K562 (cell line): Measurements from ENCODE around the gene CCDC78. TPM values are rescaled to one million over a fixed set of nuclear protein-coding genes. Genes with fewer than 3 reads are reported as not detected.

Experiments
- ERF ChIP-seq: fragments of 450-650 bp; formaldehyde crosslinking; IDR thresholded peaks from 2 replicates; pipeline ENCODE4 v1.4.0; 2020; ENCODE audit warnings: mild to moderate bottlenecking, mixed read lengths
- FOXJ2 ChIP-seq: fragments of 200-800 bp; sonication (Bioruptor generic); IDR thresholded peaks from 2 replicates; pipeline ENCODE4 v1.6.1; 2016; ENCODE audit warnings: missing genetic modification characterization, missing compliant biosample characterization
- MGA ChIP-seq: fragments of 450-650 bp; IDR thresholded peaks from 2 replicates; pipeline ENCODE4 v1.6.1; 2016; ENCODE audit warnings: mild to moderate bottlenecking, moderate library complexity
- MLLT1 ChIP-seq, 2 experiments: fragments of 450-650 bp; IDR thresholded peaks; 2 replicates each; pipeline ENCODE4 v1.6.1; 2016
- MYC ChIP-seq, 2 experiments: fragments of 250-450 bp in 1 of 2; sonication (Bioruptor Pico) in 1 of 2; IDR thresholded peaks; 2 replicates each; pipeline versions ENCODE4 v1.5.1 to v1.6.1; 2012 to 2021; ENCODE audit warnings: low read depth in 2 of 2, borderline replicate concordance in 1 of 2, improper control_type of control experiment in 1 of 2, low read length in 1 of 2, mild to moderate bottlenecking in 1 of 2, moderate library complexity in 1 of 2
- NCOA6 ChIP-seq: fragments of 450-650 bp; IDR thresholded peaks from 2 replicates; pipeline ENCODE4 v1.6.1; 2017; ENCODE audit warnings: mild to moderate bottlenecking
- NFRKB ChIP-seq: fragments of 450-650 bp; IDR thresholded peaks from 2 replicates; pipeline ENCODE4 v1.6.1; 2016; ENCODE audit warnings: low read depth
- NONO ChIP-seq, 2 experiments: fragments of 200-400 bp in 1 of 2; fragments of 450-650 bp in 1 of 2; formaldehyde crosslinking in 1 of 2; IDR thresholded peaks; 2 replicates each; pipeline ENCODE4 v1.6.1; 2017; ENCODE audit warnings: low read depth in 2 of 2, mild to moderate bottlenecking in 2 of 2, moderate library complexity in 2 of 2, low read length in 1 of 2
- NR3C1 ChIP-seq: sonication (generic); formaldehyde crosslinking; IDR thresholded peaks from 2 replicates; pipeline ENCODE4 v1.8.1; 2022; ENCODE audit warnings: missing genetic modification reagents
- SMARCC2 ChIP-seq: fragments of 450-650 bp; IDR thresholded peaks from 2 replicates; pipeline ENCODE4 v1.6.1; 2017; ENCODE audit warnings: antibody characterized with exemption, moderate library complexity, mild to moderate bottlenecking, low read depth
- XRCC5 ChIP-seq: fragments of 200-400 bp; formaldehyde crosslinking; IDR thresholded peaks from 2 replicates; pipeline ENCODE4 v1.6.1; 2017; ENCODE audit warnings: low read depth, mild to moderate bottlenecking, low read length
- ZNF212 ChIP-seq: fragments of 450-650 bp; formaldehyde crosslinking; IDR thresholded peaks from 2 replicates; pipeline ENCODE4 v1.4.0; 2020; ENCODE audit warnings: mild to moderate bottlenecking
- ZNF511 ChIP-seq: sonication (generic); formaldehyde crosslinking; IDR thresholded peaks from 2 replicates; pipeline ENCODE4 v1.8.0; 2022; ENCODE audit warnings: mild to moderate bottlenecking, missing genetic modification reagents
- ZNF589 ChIP-seq: fragments of 200-800 bp; sonication (Bioruptor generic); IDR thresholded peaks from 2 replicates; pipeline ENCODE4 v1.6.1; 2016; ENCODE audit warnings: low read depth, missing genetic modification characterization, missing compliant biosample characterization
- polyA plus RNA-seq, 8 experiments: library from polyadenylated mRNA; depleted of rRNA in 4 of 8; stranded (reverse) in 5 of 8; unstranded in 3 of 8; fragments of >200 nt; fragmentation: Nextera tagmentation in 2 of 8; fragmentation: Illumina TruSeq in 1 of 8; extraction: Ambion mirVana in 2 of 8; extraction: Trizol in 1 of 8; gene quantifications; 2 replicates each; pipeline versions ENCODE4 v1.2.1 to v1.2.3, GENCODE V29; 2011 to 2014; ENCODE audit warnings: inconsistent platforms in 1 of 8, missing spikeins in 1 of 8
- total RNA-seq, 7 experiments: library from RNA; depleted of rRNA in 6 of 7; stranded (reverse); fragments of >200 nt in 6 of 7; fragmentation: Illumina TruSeq in 2 of 7; extraction: Trizol in 2 of 7; gene quantifications; 2 replicates each; pipeline versions ENCODE4 v1.2.1 to v1.2.3, GENCODE V29; 2011 to 2021; ENCODE audit warnings: low replicate concordance in 1 of 7

Gene CCDC78
- total and polyA plus RNA-seq, 9 of the 15 experiments (the other 6 are each of a cell fraction or from before 2014, with no cell fraction given) = 0.24 to 17.7 (median 2.9) TPM

- TF ChIP-seq NCOA6 (no peak), MGA (peak; percentile 97), FOXJ2 (no peak), MLLT1 (IDR thresholded peaks at IDR 0.05) (no peak), ZNF511 (0 out of 2 replicates have a peak, but pooled peaks have one; percentile 46), NONO (IDR thresholded peaks at IDR 0.05; ENCODE audit: low read depth in 2 of 2, low read length in 1 of 2) (peak; percentile 86 to 95), ZNF212 (CRISPR knock-in tag) (peak; percentile 54; the same call in 1 of the 2 replicates), NR3C1 (CRISPR knock-in tag) (peak; percentile 38; the same call in 1 of the 2 replicates), XRCC5 (no peak), SMARCC2 (no peak), NFRKB (no peak), ZNF589 (peak; percentile 46; the same call in 1 of the 2 replicates), ERF (CRISPR knock-in tag) (peak; percentile 90; the same call in 1 of the 2 replicates), MYC (IDR thresholded peaks at IDR 0.05; ENCODE audit: low read depth, low read length) (peak; percentile 82), MYC (CRISPR knock-in tag; IDR thresholded peaks at IDR 0.05; ENCODE audit: borderline replicate concordance, low read depth) (no peak)
Observed at GRCh38 chr16:720990-721764, 5.1 kb downstream of the CCDC78 start, which contains the start of gene ANTKMT (continued).
